Heart right ventricle (tissue), 16 donors: ENCODE results near the gene ADCY2. TPM values are rescaled to one million over a fixed set of nuclear protein-coding genes. Genes with fewer than 3 reads are reported as not detected.

ENCODE experiments used
- ATAC-seq, 8 donors: fragments of 200-7000 bp; cut with Tn5 transposase; one replicate each; pipeline ENCODE4 v1.9.1; 2020; ENCODE audit warnings: mild to moderate bottlenecking in 8 of 8, moderate library complexity in 8 of 8, moderate number of reproducible peaks in 1 of 8
- DNase-seq, 2 donors: peaks; one replicate each; pipeline ENCODE4 v3.0.0-alpha.2; 2020
- H3K27ac ChIP-seq, 10 donors: fragments of 200-600 bp; sonication (generic) in 2 of 10; one replicate each; pipeline versions ENCODE4 v1.5.0 to v1.8.0; 2020 to 2022; ENCODE audit warnings: mild to moderate bottlenecking in 3 of 10
- H3K27me3 ChIP-seq, 7 donors: fragments of 200-600 bp; one replicate each; pipeline ENCODE4 v1.8.0; 2021 to 2022; ENCODE audit warnings: mild to moderate bottlenecking in 2 of 7
- H3K36me3 ChIP-seq, 9 donors: fragments of 200-600 bp; sonication (generic) in 1 of 9; one replicate each; pipeline versions ENCODE4 v1.5.0 to v1.8.0; 2020 to 2022; ENCODE audit warnings: mild to moderate bottlenecking in 2 of 9
- H3K4me1 ChIP-seq, 9 donors: fragments of 200-600 bp; sonication (generic) in 1 of 9; one replicate each; pipeline versions ENCODE4 v1.5.0 to v1.8.0; 2020 to 2022; ENCODE audit warnings: mild to moderate bottlenecking in 4 of 9
- H3K4me3 ChIP-seq, 10 donors: fragments of 200-600 bp; sonication (generic) in 2 of 10; one replicate each; pipeline versions ENCODE4 v1.5.0 to v1.8.0; 2020 to 2022; ENCODE audit warnings: mild to moderate bottlenecking in 7 of 10, moderate library complexity in 2 of 10
- H3K9me3 ChIP-seq, 11 donors: fragments of 200-600 bp in 10 of 11; sonication (generic) in 2 of 11; one replicate each; pipeline versions ENCODE4 v1.5.0 to v1.8.0; 2013 to 2022; ENCODE audit warnings: mild to moderate bottlenecking in 2 of 11, control low read depth in 1 of 11, moderate library complexity in 1 of 11
- CTCF ChIP-seq, 9 donors: fragments of 200-600 bp; sonication (generic) in 2 of 9; IDR thresholded peaks; one replicate each; pipeline versions ENCODE4 v1.5.0 to v1.8.0; 2021 to 2022; ENCODE audit warnings: antibody characterized with exemption in 9 of 9, mild to moderate bottlenecking in 5 of 9, moderate library complexity in 1 of 9
- whole genome bisulfite sequencing, 2 donors: extraction: QIAGEN DNeasy Blood & Tissue Kit; methylation state at CpG; one replicate each; pipeline ENCODE4 v1.1.7; 2013; ENCODE audit warnings: inconsistent platforms in 1 of 2; 5-methylcytosine and 5-hydroxymethylcytosine counted together
- intact Hi-C, 10 donors: fragments of 100-400 bp; cut with DNase I; formaldehyde crosslinking; loops; one replicate each; pipeline versions ENCODE4 v1.11.1 to v1.14.2; 2022
- polyA plus RNA-seq, 2 donors: library from polyadenylated mRNA; stranded (reverse); fragments of 200-250 nt; gene quantifications; one replicate each; pipeline ENCODE4 v1.2.3, GENCODE V29; 2013
- total RNA-seq, 10 donors: library from RNA; stranded (reverse); fragmentation: NEBNext Ultra II Directional in 3 of 10; extraction: Animal tissue kit (Norgen Biotek cat#: 25700) in 3 of 10; gene quantifications; one replicate each; pipeline versions ENCODE4 v1.2.1 to v1.2.4, GENCODE V29; 2021 to 2023
- donor health status: Arrhythmogenic right ventricular cardiomyopathy.
- donor health status: ischemic (EF 13 %, LVEDD 7.1; RV severe dilation, severe dysfunction).
- donor health status: healthy with polysubstance abuse.
- donor health status: DM: no; HTN: yes; CAD: no.
- donor health status: DM: no; HTN: no; CAD: no.
- donor health status: ischemic (EF 25% LVEDD 6.9; RV normal size, moderate dysfunction).
- donor health status: ischemic (EF 25% LVEDD 5.7; RV mildly dilated, moderate dysfunction).
- donor health status: healthy.
- donor health status: DM: yes; HTN: yes; CAD: no.
- donor health status: Ischemic cardiomyopathy.
- donor health status: ischemic (EF 35%, LVEDD 5.7; RV mildly dilated, moderate dysfunction).
- donor health status: nonischemic (EF 11% LVEDD 7.7; RV severe dilation, severe dysfunction).
- donor health status: DM: yes; HTN: yes; CAD: no.
- donor health status: PGD.
- donor health status: ischemic (EF 29% LVEDD 5.4; RV normal size, mild dysfunction).
- donor health status: nonischemic (EF 23%, LVEDD 6.1; RV moderate dilation, normal function).

The ADCY2 gene
- total and polyA plus RNA-seq, 12 donors = 0.04 to 0.90 (median 0.17) TPM

- Histone ChIP-seq H3K36me3 (no peaks in the 10 kb centered on the region), H3K4me3 (no peak overlapping the region), H3K4me1 (no peaks in the 10 kb centered on the region), H3K9me3 (no peaks in the 10 kb centered on the region), H3K27me3 (no peaks in the 10 kb centered on the region), H3K27ac (no peak overlapping the region)
- no peak for TF ChIP-seq CTCF (IDR thresholded peaks at IDR 0.05)
- intact Hi-C loops = no loop called here
- DNase-seq = no peak
- ATAC-seq = no peak
- WGBS, 2 donors = 85 to 90% methylated on average over 9 of the region's 9 CpGs
These were observed 107.6 kb downstream of the ADCY2 start for GRCh38 chr5:7503564-7503963.

- no peak for DNase-seq
- Histone ChIP-seq H3K9me3 (no peaks in the 10 kb centered on the region), H3K27ac (no peak overlapping the region), H3K36me3 (no peaks in the 10 kb centered on the region), H3K4me1 (no peaks in the 10 kb centered on the region), H3K27me3 (no peaks in the 10 kb centered on the region), H3K4me3 (no peak overlapping the region)
- no peak for ATAC-seq
- intact Hi-C loops = no loop called here
- no peak for TF ChIP-seq CTCF (IDR thresholded peaks at IDR 0.05)
- 71 to 73% methylated on average over 3 of the region's 3 CpGs for WGBS, 2 donors
These were observed 119.5 kb downstream of the ADCY2 start for GRCh38 chr5:7515284-7515914.

GRCh38 chr5:7516253-7516652 lies 120.3 kb downstream of the ADCY2 start:
- intact Hi-C loops = no loop called here
- H3K27ac ChIP-seq = no peak overlapping the region
- no peak for ATAC-seq
- H3K4me1 ChIP-seq = no peaks in the 10 kb centered on the region
- DNase-seq = no peak
- no peaks in the 10 kb centered on the region for H3K9me3 ChIP-seq
- H3K36me3 ChIP-seq = no peaks in the 10 kb centered on the region
- WGBS, 2 donors = 54 to 60% methylated on average over 2 of the region's 2 CpGs
- no peak overlapping the region for H3K4me3 ChIP-seq
- no peaks in the 10 kb centered on the region for H3K27me3 ChIP-seq
- TF ChIP-seq CTCF (IDR thresholded peaks at IDR 0.05) = no peak

- Histone ChIP-seq H3K27me3 (no peaks in the 10 kb centered on the region), H3K4me3 (no peak overlapping the region), H3K4me1 (no peaks in the 10 kb centered on the region), H3K36me3 (no peaks in the 10 kb centered on the region), H3K27ac (no peak overlapping the region), H3K9me3 (no peaks in the 10 kb centered on the region)
- DNase-seq (no peak), ATAC-seq (no peak)
- TF ChIP-seq CTCF (IDR thresholded peaks at IDR 0.05) = no peak
- WGBS, 2 donors = 66% methylated on average over 3 of the region's 3 CpGs
- intact Hi-C loops = no loop called here
These were observed 121.1 kb downstream of the ADCY2 start for GRCh38 chr5:7517006-7517405.
